ENCODE data around the gene ENOX2.
"Not testable (repeated sequence)": the region's sequence is repeated elsewhere in the genome, so short reads cannot be mapped to it uniquely, and the experiment has no call there.

ENOX2 gene

GRCh38 chrX:130746709-130747342, 156.2 kb downstream of the ENOX2 start:
- DNase-seq = no peak

DNA sequence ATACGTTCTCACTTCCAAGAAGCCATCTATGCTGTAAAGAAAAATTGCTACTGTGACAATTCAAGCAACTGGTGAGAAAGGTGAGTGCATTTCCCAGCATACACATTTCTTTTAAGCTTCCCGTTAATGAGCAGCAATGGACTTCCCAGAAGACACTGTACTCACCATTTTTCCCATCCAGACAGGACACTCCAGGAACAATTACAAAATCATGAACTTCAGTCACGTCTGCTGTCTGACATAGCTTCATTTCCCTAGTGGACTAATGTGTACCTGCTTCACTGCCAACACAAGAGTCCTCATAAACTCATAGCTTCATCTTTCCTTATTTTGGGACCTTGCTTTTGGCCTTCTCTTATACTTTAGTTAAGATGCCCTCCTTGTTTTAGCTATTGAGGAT, 156.9 kb downstream of the ENOX2 start:
- no peak for DNase-seq

DNA sequence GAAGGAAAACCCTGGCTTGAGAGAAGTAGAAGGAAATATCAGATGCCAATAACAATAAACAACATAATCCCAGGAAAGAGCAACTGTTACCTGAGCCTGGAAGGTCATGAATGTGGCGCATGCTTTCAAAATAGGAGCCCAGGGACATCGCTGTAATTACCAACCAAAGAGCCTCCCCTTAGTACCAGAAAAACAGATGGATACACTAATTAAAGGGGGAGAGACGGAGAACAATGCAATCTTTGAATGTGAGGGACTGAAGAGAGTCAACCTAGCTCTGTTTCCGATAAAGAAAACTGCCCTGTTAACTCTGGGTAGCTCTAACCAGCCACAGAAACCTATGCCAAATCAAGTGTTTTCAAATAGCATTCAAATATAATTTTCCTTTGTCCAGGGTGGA, 161.4 kb downstream of the ENOX2 start:
- DNase-seq = no peak

GRCh38 chrX:130741151-130741550, 161.9 kb downstream of the ENOX2 start:
- DNase-seq = no peak

DNA sequence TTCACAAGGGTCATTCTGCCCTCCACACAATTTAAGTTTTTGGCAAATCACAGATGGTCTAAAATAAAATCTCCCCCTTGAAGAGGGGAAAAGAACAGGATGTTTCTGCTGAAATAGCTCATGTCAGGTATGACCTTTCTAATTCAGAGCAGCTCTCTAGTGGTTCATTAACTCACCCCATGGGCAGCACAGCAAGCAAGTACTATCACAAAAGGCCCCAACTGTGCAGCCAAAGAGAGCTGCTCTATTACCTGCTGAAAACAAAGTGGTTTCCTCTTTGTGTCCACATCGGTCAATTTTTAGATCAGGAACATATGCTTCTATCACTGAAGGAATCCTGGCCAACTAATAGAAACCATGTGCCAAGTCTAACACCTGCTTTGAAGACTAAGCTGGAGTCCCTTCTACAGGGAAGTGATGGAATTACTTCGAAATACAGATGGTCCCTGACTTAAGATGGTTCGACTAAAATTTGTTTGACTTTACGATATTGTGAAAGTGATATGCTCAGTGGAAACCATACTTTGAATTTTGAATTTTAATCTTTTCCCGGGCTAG, 164.3 kb downstream of the ENOX2 start:
- no peak for DNase-seq

DNA sequence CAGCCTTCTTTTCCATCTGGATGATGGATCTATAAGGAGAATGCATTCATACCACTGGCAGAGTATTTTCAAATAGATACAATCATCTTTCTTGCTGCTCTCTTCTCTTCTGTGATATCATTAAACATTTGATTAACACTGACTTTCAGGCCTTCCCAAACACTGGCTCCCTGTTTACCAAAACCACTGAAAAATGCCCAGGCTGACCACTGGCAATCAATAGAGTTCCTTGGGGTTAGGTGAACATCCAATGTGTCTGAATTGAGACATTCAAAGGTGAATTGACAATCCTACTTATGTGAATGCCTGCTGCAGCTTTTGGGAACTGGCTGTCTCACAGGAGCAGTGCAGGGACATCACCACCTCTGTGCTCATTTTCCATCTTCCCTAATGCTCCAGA, 168.3 kb downstream of the ENOX2 start:
- DNase-seq = no peak

DNA sequence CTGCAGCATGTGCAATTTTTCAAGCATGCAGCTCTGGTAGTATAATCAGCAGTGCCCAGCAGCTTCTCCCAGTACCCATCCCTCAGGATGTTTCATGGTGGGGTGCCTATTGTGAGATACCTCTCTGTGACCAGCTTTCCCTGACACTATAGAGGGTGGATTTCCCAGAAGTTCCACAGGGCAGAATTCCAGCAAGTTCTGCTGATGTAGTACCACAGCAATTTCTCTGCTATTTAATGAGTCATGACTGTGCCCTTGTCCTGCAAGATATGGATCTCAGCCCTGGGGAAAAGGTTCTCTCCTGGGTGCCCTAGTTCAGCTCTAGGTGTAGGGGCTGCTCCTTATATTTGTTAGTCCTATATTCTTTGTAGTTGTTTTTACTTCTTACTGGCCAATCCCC, 174.8 kb downstream of the ENOX2 start:
- no peak for DNase-seq

- no peak for DNase-seq
These were observed 176.3 kb downstream of the ENOX2 start for GRCh38 chrX:130726661-130727060.

GRCh38 chrX:130725519-130725918, 177.5 kb downstream of the ENOX2 start:
- no peak for DNase-seq

GRCh38 chrX:130719413-130719812, 183.6 kb downstream of the ENOX2 start:
- DNase-seq = no peak

- no peak for DNase-seq
These were observed 184.9 kb downstream of the ENOX2 start for GRCh38 chrX:130718137-130718536.

GRCh38 chrX:130716781-130717413, 186.1 kb downstream of the ENOX2 start:
- DNase-seq = no peak

DNA sequence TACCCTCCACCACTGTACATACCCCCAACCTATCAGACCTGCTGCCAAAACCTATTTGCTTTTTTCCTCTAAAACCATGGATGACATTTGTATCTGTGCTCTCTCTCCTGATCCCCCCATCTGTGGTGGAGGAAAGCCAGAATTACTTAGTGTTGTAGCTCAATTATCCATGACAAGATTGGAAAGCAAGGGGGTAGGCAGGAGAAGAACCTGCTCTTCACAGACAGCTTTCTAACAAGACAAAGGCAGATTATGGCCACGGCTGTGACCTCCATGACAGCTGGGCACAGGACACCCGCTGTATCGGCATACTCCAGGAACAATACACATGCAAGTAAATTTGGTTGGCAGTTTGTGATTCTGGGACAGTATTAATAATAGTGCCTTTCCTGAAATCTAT, 186.7 kb downstream of the ENOX2 start:
- no peak for DNase-seq

GRCh38 chrX:130715299-130715698, 187.7 kb downstream of the ENOX2 start:
- DNase-seq = no peak

- DNase-seq = no peak
These were observed 188.3 kb downstream of the ENOX2 start for GRCh38 chrX:130714665-130715064.

DNA sequence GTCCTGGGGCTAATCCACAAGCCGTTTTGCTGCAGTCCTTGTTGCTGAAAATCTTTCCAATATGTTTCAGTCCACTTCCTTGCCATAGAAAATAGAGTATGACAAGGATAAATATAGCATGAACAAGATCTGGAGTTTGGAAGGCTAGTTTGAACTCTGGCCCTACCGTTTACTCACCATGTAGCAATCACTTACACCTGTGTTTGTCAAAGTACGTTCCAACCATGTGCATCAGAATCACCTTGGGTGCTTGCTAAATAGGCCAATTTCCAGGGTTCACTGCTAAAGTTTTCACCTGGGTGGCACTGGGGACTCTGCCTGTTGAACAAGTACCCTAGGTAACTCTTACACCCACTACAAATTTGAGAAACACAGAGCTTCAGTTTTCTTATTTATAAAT, 188.9 kb downstream of the ENOX2 start:
- no peak for DNase-seq

DNA sequence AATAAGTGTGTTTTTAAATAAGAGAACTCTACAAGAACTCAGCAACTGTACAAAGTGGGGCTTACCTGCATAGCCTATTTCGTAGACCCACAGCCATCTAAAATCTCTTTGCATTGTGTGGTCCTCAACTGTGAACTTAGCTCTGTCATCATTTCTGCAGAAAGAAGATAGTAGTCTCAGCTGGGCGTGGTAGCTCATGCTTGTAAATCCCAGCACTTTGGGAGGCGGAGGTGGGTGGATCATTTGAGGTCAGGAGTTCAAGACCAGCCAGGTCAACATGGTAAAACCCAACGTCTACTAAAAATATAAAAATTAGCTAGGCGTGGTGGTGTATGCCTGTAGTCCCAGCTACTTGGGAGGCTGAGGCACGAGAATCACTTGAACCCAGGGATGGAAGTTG, 193.8 kb downstream of the ENOX2 start:
- DNase-seq = not testable (repeated sequence)

GRCh38 chrX:130705591-130705990, 197.4 kb downstream of the ENOX2 start:
- no peak for DNase-seq

DNA sequence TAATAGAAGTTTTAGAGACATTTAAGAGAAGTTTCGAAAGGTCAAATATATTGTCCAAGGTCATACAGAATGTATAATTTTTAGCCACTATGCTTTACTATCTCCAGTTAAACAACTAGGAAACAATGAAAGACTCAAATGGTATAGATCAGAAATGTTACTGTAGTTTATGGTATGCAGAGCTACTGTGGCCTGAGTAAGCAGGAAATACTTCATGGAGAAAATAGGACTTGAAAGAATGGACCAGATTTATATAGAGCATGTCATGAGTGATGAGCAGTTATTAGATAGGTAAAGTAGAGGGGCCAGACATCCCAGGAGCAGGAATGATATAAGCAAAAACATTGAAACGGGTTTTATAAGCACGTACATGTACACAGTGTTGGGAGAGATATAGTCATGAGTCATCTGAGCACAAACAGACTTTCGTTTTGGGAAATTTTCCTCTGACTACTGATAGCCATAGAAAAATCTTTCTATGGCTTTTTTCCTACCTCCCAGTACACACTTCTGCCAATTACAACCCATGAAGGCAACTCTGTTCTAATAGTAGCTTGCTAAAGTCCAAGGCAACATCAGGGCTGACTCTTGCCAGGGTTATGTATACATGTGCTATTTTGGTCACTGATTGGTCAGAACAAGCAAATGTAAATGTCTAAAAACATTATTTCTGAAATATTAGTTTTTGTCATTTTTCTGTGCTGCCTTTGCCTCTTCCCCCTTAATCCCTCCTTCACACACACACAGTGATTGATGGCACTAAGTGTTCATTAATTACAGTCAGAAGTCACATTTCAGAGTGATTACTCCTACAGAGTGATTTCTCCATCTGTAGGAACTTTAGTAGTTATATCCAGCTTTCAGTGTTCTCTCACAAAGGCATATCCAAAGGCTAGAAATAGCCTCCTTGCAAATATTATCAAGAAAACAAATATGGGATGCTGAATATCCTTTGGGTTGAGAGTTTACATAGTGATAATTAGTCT, 198.7 kb downstream of the ENOX2 start:
- no peak for DNase-seq

DNA sequence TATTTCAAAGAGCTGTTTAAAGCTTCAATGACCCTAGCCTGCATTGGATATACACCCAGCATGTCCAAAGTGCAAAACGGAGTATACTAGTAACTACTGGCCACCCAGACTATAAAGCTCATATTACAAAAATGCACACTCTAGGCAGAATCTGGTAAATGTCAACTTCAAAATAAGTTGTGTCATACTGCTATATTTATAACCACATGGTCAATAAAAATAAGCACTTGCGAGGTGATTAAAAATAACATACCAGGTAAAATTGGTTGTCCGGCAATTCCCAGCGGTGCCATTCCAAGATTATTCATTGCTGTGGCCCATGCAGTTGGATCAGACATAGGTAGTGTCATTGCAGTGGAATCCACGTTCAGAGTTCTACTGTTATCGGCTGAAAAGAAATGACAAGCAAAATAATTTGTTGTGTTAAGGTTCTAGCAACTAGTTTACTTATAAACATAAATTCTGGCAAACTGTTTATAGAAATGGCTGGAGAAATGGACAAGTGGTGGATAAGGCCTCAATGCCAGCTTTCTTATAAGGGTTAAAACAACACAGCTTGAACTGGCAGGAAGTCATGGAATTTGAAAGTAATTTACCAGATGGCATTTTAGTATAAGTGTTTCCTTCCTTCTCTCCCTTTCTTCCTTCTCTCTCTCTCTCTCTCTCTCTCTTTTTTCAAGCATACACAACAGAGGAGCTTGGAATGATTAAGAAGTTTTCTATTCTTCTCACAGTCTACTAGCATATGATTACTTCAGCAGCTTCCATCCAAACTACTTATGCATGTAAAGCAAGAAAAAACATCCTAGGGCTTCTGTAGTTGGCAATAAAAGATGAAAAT, 199.9 kb downstream of the ENOX2 start:
- DNase-seq = no peak

- DNase-seq = no peak
These were observed 202.4 kb downstream of the ENOX2 start for GRCh38 chrX:130700629-130701028.

DNA sequence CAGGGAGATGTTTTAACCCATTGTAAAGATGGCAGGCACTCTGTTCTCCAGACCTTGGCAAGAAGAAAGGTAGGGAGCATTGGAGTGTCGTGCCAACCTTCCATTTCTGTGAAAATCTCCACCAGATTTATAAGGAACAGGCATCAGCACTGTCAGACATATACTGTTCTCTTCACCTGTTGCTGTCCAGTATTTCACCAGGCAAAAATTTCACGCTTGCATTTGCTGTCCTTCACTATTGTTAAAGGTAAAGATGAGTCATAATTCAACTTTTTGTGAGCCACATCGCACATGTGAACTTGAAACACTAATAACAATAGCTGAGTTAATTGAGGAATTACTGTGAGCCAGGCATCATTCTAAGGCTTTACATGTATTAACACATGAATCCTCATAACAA, 203.4 kb downstream of the ENOX2 start:
- no peak for DNase-seq

DNA sequence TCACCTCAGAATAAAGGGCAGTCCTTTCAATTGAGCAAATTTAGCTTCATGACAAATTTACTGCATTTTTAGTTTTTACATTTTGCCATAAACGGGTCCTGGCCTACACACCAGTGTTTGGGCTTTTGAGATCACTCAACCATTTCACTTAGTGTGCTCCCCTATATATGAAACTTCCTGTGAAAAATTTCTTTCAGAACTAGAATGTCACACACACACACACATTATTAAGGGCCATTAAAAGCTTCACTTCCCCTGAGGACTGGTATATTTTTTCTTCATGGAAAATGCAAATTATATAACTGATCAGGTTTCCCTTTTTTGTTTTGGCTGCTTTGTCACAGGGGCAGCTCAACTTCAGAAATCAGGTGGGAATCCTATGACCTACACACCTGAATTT, 206.5 kb downstream of the ENOX2 start:
- DNase-seq = no peak
